ENCODE results near the gene GRK5.
"Not testable (repeated sequence)": the region's sequence is repeated elsewhere in the genome, so short reads cannot be mapped to it uniquely, and the experiment has no call there.

GRK5 gene

DNA sequence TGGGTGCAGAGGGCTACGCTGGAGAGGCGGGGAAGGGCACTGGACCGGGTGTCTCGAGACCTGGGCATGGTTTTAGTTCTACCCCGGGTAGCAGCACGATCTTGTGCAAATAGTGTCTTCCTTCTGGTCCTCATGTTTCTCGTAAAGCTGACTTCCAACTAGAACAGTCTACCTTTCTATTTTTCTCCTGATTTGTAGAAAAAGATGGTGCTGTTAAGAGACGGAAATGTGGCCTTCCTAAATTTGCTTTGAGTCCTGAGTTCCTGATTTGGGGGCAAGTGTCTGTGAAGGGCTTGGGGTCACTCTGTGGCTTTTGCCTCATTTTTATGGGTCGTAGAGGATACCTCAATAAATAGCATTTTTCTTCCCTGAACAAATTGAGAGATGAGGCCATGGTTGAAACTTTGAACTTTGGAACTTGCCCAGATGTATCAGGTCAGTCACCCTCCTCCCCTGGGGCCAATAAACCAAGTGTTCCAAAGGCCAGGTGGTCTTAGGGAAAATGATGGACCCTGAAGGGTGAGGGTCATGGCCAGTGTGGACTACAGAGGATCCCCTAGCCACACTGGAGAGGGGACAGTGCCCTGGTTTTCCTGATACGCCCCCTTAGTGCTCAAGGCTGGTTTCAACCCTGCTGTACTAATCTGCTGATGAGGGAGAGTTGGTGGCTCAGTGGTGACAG, 45.2 kb downstream of the GRK5 start:
- no peak for DNase-seq

DNA sequence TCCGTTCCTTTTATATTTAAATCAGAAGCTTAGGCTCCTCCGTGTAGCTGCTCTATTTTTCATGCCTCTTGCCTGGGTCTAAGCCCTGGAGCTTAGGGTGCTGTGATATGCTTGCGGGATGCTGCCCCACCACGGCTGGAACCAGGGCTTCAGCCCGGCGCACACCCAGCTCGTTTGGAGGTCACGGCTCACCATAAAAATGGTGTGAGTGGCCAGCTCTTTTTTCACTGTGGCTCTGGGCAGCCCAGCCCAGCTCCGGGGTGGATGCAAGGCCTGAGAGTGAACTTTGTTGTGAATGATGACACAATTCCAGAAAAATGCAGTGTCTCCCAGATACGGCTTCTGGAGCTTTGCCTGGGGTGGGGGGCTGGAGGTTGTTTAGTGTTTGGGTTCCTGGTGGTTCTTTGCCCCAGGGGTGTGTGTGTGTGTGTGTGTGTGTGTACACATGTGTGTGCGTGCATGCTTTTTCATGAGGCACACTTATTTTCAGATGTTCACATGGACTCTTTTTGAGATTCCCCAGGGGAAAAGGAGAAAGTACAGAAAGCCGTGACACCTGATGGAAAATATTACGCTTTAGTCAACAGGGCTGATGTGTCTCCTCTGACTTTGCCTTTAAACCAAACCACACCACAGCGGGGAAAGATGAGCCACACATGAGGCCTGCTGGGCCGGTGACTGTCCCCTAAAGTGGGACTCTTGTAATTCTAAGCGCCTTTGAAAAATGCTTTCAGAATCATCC, 46.2 kb downstream of the GRK5 start:
- DNase-seq, result peak; percentile 84

DNA sequence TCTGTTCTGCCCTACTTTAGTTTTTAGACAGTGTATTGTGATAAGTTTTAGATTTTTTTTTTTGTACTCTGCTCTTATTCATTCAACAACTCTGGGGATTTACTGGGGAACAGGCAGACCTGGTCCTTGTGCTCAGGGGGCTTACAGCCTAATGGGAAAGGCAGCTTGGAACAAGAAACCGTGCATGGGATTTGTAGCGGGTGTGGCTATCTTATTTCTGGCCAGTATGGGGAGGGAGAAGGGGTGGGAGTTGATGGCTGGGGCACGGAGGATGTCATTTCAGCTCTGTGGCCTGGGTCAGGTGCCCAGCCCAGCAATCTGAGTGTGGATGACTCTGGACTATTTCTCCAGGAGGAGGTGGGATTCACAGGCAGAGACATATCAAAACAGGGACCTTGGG, 47.0 kb downstream of the GRK5 start:
- DNase-seq, result no peak

DNA sequence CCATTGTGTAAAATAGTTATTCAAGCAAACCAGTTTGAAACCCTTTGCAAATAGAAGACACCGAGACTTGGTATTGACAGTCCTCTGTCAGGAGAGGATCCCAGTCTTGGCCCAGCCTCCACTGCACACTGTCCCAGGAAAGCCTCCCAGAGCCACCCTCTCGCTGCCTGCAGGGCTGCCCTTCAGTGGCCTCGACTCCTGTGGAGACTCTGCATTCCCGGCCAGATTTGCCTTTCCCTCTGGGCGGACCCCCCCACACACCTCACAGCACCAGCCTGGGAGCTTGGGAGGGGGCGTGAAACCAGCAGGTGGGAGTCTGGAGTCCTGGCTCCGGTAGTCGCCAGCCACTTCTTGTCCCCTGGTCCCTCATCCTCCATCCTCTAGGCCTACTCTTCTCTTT, 48.7 kb downstream of the GRK5 start:
- DNase-seq, result no peak

DNA sequence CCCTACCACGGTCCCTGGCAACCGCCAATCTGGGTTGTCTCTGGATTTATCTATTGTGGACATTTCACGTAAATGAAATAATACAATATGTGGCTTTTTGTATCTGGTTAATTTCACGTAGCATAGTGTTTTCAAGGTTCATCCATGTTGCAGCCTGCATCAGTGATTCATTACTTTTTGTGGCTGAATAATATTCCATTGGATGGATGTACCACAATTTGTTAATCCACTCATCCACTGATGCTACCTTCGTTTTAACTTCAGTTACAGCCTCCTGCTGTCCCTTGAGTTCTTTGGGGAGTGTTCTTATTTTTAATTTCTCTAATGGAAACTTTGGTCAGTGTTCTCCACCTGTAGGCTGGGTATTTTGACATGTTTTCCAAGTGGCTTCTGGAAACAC, 49.5 kb downstream of the GRK5 start:
- DNase-seq, result no peak

DNA sequence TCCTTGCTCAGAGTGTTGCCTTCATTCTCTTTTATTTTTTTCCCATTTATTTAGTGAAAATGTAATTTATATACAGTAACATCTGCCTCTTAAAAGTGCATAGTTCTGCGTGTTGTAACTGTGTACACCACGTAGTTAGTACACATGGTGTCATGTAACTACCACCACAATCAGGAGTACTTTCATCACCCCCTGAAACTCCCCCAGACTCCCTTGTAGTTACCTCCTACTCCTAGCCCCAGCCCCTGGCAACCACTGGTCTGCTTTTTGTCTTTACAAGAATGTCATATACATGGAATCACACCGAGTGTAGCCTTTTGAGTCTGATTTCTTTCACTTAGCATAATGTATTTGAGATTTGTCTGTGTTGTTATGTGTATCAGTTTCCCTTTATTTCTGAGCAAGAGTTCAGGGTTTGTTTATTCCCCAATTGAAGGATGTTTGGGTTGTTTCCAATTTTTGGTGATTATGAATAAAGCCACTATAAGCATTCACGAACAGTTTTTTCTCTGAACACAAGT, 50.6 kb downstream of the GRK5 start:
- DNase-seq, result no peak

DNA sequence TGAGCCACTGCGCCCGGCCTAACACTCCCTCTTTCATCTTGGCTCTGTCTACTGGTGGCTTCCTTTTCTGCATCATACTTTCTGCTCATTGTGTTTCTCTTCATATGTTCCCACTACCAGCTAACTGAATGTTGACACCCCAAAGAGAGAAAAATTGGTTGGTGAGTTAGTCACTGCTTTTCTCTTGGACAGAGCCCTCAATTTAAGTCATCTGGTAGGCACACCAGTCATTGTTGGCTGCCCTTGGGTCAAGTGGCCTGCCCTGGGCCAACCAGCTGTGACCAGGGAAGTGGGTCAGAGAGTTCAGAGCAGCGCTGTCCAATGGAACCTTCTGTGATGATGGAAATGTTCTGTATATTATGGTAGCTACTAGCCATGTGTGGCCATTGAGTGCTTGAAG, 52.0 kb downstream of the GRK5 start:
- no peak for DNase-seq

DNA sequence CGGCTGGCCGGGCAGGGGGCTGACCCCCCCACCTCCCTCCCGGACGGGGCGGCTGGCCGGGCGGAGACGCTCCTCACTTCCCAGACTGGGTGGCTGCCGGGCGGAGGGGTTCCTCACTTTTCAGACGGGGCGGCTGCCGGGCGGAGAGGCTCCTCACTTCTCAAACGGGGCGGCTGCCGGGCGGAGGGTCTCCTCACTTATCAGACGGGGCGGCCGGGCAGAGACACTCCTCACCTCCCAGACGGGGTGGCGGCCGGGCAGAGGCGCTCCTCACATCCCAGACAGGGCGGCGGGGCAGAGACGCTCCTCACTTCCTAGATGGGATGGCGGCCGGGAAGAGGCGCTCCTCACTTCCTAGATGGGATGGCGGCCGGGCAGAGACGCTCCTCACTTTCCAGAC, 53.6 kb downstream of the GRK5 start:
- not testable (repeated sequence) for DNase-seq

DNA sequence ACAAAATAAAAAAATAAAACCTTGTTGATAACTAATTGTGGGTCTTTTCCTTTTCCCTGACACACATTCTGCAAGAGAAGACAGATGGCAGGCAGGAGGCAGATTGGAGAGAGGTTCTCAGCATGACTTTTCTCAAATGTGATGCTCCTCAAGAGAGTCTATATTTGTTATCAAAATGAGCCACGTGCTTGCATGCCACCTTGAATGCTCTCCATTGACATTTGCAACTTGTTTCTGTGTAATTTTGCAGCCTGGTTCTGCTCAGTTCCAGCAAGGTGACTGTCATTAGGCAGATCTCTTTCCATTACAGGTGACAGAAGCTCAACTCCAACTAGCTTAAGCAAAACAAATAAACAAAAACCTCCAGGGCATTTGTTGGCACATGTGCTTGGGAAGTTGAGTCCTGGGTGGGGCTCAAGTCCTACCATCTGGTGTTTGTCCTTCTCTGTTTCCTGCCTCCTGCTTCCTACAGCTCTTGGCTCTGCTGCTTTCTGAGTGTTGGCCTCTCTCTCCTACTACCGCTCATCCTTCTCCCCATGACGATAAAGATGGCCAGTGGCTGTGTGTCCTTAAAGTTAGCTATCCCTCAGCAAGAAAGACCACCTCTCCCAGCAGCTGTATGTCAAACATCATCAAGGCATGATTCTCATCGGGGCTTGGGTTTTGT, 56.7 kb downstream of the GRK5 start:
- DNase-seq, result no peak

DNA sequence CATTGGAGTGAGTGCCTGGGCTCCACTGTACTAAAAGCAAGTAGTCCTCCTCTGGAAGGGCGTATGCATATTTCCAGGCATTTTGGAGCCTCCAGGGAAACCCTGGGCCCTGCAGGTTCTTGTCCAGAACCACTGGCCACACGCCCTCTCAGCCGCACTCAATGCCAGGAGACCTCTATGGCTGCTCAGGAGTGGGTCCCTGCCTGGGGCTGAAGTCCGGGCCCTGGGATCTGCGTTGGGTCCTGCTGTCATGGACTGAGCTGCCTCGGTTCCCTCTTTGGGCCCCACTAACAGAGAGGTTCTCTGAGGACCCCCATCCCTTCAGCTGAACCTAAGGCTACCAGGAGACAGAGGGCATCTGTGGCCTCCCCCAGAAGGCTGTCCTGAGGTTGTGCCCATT, 58.3 kb downstream of the GRK5 start:
- DNase-seq, result no peak

DNA sequence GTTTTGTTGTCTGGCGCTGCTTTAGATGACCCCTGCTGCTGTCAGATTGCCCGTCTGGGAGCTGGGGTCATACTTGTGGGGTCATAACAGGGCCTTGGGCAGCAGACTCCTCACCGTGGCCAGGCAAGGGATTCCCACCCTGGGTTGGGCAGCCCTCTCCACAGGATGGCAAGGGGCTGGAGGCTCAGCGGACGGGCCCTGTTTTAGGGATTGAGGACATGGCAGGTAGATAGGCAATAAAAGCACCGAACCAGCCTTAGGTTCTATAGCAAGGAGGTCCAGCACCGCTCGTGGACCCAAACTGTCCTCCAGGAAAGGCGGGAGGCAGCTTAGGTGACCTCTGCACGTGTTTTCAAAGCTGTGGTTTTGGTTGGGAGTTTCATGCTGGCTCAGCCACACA, 60.0 kb downstream of the GRK5 start:
- no peak for DNase-seq

DNA sequence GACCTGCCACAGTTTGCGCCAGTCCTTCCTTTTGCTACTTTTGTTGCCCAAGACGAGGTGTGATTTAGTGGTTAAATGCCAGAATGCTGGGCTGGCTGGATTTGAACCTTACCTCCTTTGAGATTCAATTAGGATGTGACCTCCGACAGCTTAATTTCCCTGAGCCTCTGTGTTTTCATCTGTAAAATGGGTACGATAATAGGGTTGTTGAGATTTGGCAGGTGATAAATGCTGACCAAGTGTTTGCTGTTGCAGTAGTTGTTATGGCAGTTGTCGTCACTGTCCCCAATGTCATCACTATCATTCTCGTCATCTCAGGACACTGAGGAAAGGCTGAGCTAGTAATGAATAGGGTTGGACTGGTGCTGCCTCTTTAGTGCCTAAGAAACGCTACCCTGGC, 61.1 kb downstream of the GRK5 start:
- DNase-seq, result no peak

DNA sequence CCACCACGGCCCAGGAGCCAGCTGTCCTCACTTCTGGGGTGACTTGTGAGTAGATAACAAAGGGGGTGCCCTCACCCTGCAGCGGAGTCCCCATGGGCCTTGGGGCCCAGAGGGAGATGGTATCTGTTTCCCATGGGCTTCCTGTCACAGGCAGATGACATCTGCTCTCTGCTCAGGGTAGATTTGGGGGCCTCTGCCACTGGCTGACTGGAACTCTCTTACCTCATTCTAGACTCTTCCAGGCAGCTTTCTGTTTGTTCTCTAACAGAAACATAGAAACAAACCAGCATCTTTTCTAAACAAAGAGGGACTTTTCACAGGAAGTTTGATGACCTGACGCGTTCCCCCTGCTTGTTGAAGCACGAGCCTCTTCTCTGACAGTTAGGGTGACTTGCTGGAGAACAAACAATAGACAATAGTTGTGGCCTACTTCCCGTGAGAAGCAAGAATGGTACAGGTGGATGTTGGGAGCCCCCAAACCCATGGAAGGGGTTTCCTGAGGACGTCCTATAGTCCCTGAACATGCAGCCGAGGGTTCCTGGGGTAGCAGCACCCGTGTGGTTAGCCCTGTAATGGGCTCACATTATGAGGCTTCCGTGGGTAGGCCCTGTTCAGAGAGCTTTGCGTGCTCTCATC, 61.6 kb downstream of the GRK5 start:
- DNase-seq, result no peak

DNA sequence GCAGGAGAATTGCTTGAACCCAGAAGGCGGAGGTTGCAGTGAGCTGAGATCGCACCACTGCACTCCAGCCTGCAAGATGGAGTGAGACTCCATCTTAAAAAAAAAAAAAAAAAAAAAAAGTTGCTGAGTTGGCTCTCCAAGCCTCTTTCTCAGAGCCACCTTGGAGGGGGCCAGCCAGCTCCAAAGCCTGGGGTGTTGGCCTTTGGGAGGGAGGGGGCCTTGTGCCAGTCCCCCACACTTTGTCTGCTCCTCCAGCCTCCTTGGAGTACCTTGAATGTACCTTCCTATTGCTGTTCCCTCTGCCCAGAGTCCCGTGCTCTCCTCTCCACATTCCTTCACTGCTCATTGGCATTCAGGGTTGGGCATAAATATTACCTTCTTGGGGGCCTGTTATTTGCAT, 62.4 kb downstream of the GRK5 start:
- DNase-seq, result no peak

DNA sequence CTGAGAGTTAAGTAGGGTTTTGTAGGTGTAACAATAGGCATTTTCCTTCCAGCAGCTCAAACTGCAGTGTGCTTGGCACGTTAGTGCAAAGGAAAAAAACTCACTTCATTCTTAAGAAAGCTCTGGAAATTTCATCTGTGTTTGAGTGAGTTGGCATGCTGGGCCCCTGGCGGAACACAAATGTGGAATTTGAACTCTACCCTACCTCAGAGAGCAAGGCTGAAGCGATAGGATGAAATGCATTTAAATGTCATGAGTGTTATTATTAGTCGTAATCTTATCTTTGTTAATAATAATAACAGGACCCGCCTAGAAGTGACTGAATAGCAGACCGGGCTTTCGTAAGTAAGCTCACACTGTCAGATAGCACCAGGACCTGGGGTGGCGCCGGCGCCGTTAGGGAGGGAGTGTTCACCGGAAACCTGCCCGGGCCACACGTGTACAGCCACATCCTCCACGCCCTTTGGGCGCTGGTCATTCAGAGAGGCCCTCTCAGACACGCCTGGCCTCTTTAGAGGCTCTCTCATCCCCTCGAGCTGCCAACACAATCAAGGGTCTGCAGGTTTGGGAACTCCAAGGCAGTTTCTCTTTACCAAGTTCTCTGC, 63.5 kb downstream of the GRK5 start:
- DNase-seq, result peak; percentile 45

DNA sequence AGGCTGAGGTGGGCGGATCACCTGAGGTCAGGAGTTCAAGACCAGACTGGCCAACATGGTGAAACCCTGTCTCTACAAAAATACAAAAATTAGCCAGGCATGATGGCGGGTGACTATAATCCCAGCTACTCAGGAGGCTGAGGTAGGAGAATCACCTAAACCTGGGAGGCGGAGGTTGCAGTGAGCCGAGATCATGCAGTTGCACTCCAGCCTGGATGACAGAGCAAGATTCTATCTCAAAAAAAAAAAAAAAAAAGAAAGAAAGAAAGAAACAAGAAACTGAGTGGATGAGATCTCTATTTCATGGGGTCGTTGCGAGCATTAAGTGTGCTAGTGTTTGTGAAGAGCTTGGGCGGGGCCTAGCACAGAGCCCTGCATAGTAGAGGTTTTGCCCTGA, 65.0 kb downstream of the GRK5 start:
- DNase-seq, result not testable (repeated sequence)

DNA sequence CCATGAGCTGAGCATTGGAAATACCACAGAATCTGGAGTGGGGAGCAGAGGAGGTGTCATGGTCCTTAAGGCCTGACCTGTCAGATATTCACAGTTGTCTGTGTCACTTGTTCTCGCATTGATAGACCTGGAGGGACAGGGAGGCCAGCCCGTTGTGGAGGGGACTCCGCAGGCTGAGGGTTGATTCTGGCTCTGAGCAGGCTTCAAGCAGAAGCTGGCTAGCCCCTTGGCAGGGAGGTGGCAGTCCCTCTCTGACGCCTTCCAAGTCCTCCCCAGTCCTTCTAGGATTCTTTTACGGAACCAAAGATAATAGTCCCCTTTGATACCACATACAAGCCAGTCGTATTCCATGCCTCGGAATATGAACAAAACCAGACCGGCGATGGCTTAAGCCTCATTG, 65.4 kb downstream of the GRK5 start:
- DNase-seq, result no peak

DNA sequence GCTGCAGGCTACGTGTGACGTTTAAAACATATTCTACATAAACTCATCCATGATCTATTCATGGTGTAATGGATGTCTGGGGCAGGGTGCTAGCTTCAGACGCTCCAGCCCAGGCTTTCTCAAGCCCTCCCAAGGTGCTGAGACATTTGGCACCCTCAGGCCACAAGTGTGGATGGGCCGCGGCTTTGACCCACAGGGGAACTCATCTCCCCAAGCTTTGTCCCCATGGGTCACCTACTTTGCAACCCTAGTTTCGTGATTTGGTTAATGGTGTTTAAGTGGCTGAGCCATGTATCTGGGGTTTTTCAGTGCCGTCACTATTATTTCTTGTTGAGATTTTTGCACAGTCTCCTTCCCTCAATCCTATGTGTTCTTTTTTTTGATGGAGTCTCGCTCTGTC, 66.0 kb downstream of the GRK5 start:
- DNase-seq, result no peak

DNA sequence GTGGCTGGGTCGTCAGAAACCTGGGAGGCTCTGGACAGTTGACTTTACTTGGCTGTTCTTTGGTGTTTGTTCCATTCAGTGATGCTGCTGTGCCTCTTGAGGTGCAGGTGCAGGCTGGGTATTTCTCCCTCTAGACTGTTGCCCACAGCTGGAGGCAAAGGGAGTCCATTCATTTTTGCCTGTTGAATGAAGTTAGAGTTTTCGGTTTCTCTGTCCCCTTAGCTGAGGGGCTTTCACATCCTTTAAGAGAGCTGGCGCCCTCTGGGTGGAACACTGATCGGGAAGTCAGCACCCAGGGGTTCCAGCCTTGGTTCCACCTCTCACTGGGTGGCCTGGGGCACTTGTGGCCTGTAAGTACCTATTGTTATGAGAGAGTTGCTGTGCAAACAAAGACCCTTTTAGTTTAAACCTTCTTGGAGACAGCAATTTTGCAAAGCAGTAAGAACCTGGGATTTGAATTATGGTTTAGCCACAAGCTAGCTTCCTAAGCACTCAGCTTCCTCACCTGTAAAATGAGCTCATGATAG, 67.2 kb downstream of the GRK5 start:
- DNase-seq, result no peak

DNA sequence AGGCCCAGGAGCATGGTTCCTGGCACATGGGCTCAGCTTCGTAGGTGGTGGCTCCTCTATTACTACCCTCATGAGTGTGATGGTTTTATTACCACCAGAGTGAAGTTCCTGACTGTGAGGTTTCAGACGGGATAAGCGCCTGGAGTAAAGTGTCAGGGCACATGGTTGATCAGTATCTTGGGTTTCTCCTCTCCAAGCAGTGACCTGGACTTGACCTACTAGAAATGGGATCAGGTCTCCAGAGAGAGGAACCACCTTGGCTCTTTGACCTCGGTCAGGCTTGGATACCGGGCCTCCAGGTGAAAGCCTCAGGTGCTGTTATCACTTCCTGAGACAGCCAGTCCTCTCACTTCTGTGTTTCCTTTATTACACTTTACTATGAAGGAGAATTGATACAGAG, 67.7 kb downstream of the GRK5 start:
- DNase-seq, result no peak

DNA sequence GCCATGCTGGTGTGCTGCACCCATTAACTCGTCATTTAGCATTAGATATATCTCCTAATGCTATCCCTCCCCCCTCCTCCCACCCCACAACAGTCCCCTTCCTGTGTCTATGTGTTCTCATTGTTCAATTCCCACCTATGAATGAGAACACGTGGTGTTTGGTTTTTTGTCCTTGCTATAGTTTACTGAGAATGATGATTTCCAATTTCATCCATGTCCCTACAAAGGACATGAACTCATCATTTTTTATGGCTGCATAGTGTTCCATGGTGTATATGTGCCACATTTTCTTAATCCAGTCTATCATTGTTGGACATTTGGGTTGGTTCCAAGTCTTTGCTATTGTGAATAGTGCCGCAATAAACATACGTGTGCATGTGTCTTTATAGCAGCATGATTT, 68.8 kb downstream of the GRK5 start:
- not testable (repeated sequence) for DNase-seq

DNA sequence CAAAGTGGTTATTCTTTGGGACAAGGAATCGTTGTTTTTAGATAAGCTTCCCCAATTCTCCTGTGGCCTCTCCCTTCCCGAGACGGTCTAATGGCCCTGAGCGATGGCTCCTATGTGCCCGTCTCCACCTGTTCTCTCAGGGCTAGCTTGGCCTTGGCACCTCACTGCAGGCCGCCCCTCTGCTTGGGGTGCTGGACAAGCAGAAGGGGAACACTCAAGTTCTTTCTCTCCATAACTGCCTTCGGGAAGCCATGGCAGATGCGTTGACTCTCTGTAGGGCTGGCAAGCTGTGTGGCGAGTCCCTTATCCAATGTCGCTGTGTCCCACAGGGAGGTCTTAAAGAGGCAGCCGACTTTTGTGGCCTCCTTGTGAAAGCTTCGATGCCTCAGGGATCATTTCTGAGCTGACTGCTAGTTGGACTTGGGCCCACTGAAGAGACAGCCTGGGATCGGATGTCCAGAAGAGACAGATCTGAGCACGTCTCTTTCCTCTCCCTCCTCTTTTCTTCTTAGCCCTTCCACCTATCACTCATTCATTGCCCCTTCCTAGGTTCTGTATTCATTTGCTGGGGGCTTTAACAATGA, 70.8 kb downstream of the GRK5 start:
- no peak for DNase-seq
